Measurements from ENCODE around the gene KIAA0825. TPM values are rescaled to one million over a fixed set of nuclear protein-coding genes. Genes with fewer than 3 reads are reported as not detected.

KIAA0825 gene
- total and polyA plus RNA-seq, 2 of the 8 experiments (the other 6 are each of a cell fraction or from before 2014, with no cell fraction given): 0.60 to 1.0 TPM

DNA sequence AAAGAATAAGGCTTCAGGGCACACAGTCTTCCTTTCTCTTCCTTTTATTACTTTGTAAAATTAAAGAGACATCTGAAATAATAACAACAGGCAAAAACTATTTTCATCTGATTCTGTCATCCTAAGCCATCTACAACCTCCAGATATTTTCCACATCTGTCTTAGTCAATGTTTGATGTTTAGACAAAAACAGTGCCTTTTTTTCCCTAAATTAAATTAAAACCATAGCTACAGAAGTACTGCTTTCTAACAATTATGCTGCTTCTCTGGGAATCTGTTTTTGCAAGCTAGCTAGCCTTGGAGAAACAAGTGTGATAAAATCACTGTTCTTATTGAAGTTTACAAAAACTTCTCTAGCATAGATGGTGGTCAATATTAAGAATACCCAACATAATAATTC is 95.4 kb downstream of the KIAA0825 start (continued):
- TF ChIP-seq, protein P1, sequence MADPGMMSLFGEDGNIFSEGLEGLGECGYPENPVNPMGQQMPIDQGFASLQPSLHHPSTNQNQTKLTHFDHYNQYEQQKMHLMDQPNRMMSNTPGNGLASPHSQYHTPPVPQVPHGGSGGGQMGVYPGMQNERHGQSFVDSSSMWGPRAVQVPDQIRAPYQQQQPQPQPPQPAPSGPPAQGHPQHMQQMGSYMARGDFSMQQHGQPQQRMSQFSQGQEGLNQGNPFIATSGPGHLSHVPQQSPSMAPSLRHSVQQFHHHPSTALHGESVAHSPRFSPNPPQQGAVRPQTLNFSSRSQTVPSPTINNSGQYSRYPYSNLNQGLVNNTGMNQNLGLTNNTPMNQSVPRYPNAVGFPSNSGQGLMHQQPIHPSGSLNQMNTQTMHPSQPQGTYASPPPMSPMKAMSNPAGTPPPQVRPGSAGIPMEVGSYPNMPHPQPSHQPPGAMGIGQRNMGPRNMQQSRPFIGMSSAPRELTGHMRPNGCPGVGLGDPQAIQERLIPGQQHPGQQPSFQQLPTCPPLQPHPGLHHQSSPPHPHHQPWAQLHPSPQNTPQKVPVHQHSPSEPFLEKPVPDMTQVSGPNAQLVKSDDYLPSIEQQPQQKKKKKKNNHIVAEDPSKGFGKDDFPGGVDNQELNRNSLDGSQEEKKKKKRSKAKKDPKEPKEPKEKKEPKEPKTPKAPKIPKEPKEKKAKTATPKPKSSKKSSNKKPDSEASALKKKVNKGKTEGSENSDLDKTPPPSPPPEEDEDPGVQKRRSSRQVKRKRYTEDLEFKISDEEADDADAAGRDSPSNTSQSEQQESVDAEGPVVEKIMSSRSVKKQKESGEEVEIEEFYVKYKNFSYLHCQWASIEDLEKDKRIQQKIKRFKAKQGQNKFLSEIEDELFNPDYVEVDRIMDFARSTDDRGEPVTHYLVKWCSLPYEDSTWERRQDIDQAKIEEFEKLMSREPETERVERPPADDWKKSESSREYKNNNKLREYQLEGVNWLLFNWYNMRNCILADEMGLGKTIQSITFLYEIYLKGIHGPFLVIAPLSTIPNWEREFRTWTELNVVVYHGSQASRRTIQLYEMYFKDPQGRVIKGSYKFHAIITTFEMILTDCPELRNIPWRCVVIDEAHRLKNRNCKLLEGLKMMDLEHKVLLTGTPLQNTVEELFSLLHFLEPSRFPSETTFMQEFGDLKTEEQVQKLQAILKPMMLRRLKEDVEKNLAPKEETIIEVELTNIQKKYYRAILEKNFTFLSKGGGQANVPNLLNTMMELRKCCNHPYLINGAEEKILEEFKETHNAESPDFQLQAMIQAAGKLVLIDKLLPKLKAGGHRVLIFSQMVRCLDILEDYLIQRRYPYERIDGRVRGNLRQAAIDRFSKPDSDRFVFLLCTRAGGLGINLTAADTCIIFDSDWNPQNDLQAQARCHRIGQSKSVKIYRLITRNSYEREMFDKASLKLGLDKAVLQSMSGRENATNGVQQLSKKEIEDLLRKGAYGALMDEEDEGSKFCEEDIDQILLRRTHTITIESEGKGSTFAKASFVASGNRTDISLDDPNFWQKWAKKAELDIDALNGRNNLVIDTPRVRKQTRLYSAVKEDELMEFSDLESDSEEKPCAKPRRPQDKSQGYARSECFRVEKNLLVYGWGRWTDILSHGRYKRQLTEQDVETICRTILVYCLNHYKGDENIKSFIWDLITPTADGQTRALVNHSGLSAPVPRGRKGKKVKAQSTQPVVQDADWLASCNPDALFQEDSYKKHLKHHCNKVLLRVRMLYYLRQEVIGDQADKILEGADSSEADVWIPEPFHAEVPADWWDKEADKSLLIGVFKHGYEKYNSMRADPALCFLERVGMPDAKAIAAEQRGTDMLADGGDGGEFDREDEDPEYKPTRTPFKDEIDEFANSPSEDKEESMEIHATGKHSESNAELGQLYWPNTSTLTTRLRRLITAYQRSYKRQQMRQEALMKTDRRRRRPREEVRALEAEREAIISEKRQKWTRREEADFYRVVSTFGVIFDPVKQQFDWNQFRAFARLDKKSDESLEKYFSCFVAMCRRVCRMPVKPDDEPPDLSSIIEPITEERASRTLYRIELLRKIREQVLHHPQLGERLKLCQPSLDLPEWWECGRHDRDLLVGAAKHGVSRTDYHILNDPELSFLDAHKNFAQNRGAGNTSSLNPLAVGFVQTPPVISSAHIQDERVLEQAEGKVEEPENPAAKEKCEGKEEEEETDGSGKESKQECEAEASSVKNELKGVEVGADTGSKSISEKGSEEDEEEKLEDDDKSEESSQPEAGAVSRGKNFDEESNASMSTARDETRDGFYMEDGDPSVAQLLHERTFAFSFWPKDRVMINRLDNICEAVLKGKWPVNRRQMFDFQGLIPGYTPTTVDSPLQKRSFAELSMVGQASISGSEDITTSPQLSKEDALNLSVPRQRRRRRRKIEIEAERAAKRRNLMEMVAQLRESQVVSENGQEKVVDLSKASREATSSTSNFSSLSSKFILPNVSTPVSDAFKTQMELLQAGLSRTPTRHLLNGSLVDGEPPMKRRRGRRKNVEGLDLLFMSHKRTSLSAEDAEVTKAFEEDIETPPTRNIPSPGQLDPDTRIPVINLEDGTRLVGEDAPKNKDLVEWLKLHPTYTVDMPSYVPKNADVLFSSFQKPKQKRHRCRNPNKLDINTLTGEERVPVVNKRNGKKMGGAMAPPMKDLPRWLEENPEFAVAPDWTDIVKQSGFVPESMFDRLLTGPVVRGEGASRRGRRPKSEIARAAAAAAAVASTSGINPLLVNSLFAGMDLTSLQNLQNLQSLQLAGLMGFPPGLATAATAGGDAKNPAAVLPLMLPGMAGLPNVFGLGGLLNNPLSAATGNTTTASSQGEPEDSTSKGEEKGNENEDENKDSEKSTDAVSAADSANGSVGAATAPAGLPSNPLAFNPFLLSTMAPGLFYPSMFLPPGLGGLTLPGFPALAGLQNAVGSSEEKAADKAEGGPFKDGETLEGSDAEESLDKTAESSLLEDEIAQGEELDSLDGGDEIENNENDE (IDR thresholded peaks at IDR 0.05; ENCODE audit: insufficient replicate concordance, low read length): no peak
- TF ChIP-seq, protein P2, sequence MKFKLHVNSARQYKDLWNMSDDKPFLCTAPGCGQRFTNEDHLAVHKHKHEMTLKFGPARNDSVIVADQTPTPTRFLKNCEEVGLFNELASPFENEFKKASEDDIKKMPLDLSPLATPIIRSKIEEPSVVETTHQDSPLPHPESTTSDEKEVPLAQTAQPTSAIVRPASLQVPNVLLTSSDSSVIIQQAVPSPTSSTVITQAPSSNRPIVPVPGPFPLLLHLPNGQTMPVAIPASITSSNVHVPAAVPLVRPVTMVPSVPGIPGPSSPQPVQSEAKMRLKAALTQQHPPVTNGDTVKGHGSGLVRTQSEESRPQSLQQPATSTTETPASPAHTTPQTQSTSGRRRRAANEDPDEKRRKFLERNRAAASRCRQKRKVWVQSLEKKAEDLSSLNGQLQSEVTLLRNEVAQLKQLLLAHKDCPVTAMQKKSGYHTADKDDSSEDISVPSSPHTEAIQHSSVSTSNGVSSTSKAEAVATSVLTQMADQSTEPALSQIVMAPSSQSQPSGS (IDR thresholded peaks at IDR 0.05; ENCODE audit: low read length): no peak
- TF ChIP-seq, protein P3, sequence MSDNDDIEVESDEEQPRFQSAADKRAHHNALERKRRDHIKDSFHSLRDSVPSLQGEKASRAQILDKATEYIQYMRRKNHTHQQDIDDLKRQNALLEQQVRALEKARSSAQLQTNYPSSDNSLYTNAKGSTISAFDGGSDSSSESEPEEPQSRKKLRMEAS (IDR thresholded peaks at IDR 0.05): no peak
- no peak for TF ChIP-seq PHF8 (conservative IDR thresholded peaks at IDR 0.05; ENCODE audit: low read depth, low read length)
